ENCODE data around the gene ITGA1.
"Not testable (repeated sequence)": the region's sequence is repeated elsewhere in the genome, so short reads cannot be mapped to it uniquely, and the experiment has no call there.

ITGA1 gene

GRCh38 chr5:52818360-52818759 lies 30.6 kb downstream of the ITGA1 start:
- no peaks in the 10 kb centered on the region for H3K27me3 ChIP-seq (ENCODE audit: low read depth, low read length)
- no peaks in the 10 kb centered on the region for H3K79me2 ChIP-seq (ENCODE audit: low read length)
- H4K20me1 ChIP-seq (ENCODE audit: insufficient read depth, low read length): no peaks in the 10 kb centered on the region
- no peaks in the 10 kb centered on the region for H3K9me3 ChIP-seq (ENCODE audit: insufficient read depth, low read length)
- H3K9ac ChIP-seq (ENCODE audit: low read length): no peak overlapping the region
- H3K27ac ChIP-seq (ENCODE audit: low read length): no peak overlapping the region
- no peak overlapping the region for H3K4me3 ChIP-seq (ENCODE audit: low read length)
- H3K36me3 ChIP-seq (replicated peaks; ENCODE audit: low read depth, low read length): no peaks in the 10 kb centered on the region
- H3K4me1 ChIP-seq (ENCODE audit: low read length): no peaks in the 10 kb centered on the region
- H3K4me2 ChIP-seq (ENCODE audit: low read length): no peak overlapping the region
- no peak for TF ChIP-seq EZH2phosphoT487 (IDR thresholded peaks at IDR 0.05; ENCODE audit: low read depth)
- TF ChIP-seq CTCF (IDR thresholded peaks at IDR 0.05; ENCODE audit: low read depth, low read length): no peak
- no peak overlapping the region for H2AFZ ChIP-seq (ENCODE audit: low read depth, low read length)

GRCh38 chr5:52818807-52819206 lies 31.1 kb downstream of the ITGA1 start:
- not testable (repeated sequence) for H2AFZ ChIP-seq (ENCODE audit: low read depth, low read length); H3K4me2 ChIP-seq (ENCODE audit: low read length); H3K27ac ChIP-seq (ENCODE audit: low read length)

GRCh38 chr5:52821901-52822300 lies 34.2 kb downstream of the ITGA1 start:
- Histone ChIP-seq H3K9me3 (ENCODE audit: insufficient read depth, low read length) (no peaks in the 10 kb centered on the region), H3K4me3 (ENCODE audit: low read length) (no peak overlapping the region), H3K27me3 (ENCODE audit: low read depth, low read length) (no peaks in the 10 kb centered on the region), H3K4me1 (ENCODE audit: low read length) (peaks cover 17% of the 10 kb centered on the region), H3K79me2 (ENCODE audit: low read length) (no peaks in the 10 kb centered on the region), H3K27ac (ENCODE audit: low read length) (no peak overlapping the region), H3K36me3 (replicated peaks; ENCODE audit: low read depth, low read length) (no peaks in the 10 kb centered on the region), H3K4me2 (ENCODE audit: low read length) (no peak overlapping the region), H4K20me1 (ENCODE audit: insufficient read depth, low read length) (no peaks in the 10 kb centered on the region), H3K9ac (ENCODE audit: low read length) (no peak overlapping the region), H2AFZ (ENCODE audit: low read depth, low read length) (no peak overlapping the region)
- TF ChIP-seq EZH2phosphoT487 (IDR thresholded peaks at IDR 0.05; ENCODE audit: low read depth): no peak
- no peak for TF ChIP-seq CTCF (IDR thresholded peaks at IDR 0.05; ENCODE audit: low read depth, low read length)

More at GRCh38 chr5:52818807-52819206, 31.1 kb downstream of the ITGA1 start:
- H3K4me3 ChIP-seq (ENCODE audit: low read length); H3K27me3 ChIP-seq (ENCODE audit: low read depth, low read length); H3K4me1 ChIP-seq (ENCODE audit: low read length); H3K36me3 ChIP-seq (replicated peaks; ENCODE audit: low read depth, low read length); H3K79me2 ChIP-seq (ENCODE audit: low read length); H3K9me3 ChIP-seq (ENCODE audit: insufficient read depth, low read length); H3K9ac ChIP-seq (ENCODE audit: low read length); H4K20me1 ChIP-seq (ENCODE audit: insufficient read depth, low read length): not testable (repeated sequence)

DNA sequence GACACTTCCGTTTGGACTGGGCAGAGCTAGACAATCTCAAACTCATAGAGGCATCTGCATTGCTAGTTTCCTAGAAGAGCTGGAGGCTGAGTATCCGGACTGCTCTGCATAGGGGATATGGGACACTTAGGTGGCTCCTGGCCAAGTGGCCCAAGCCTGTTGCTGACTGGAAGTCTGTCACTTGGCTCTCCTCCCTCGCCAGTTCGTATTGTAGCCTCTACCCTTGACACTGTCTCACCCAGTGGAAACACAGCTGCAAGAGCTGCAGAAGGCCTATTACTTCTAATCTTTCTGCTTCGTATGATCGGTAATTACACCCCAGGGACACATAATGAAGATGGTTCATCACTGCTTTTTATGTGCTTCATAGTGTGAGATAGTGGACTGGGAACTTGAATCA lies 34.7 kb downstream of the ITGA1 start:
- Histone ChIP-seq H2AFZ (ENCODE audit: low read depth, low read length) (no peak overlapping the region), H3K36me3 (replicated peaks; ENCODE audit: low read depth, low read length) (no peaks in the 10 kb centered on the region), H3K9me3 (ENCODE audit: insufficient read depth, low read length) (no peaks in the 10 kb centered on the region), H4K20me1 (ENCODE audit: insufficient read depth, low read length) (no peaks in the 10 kb centered on the region), H3K4me3 (ENCODE audit: low read length) (no peak overlapping the region), H3K9ac (ENCODE audit: low read length) (no peak overlapping the region), H3K27ac (ENCODE audit: low read length) (no peak overlapping the region), H3K4me2 (ENCODE audit: low read length) (no peak overlapping the region), H3K27me3 (ENCODE audit: low read depth, low read length) (no peaks in the 10 kb centered on the region), H3K4me1 (ENCODE audit: low read length) (peaks cover 17% of the 10 kb centered on the region), H3K79me2 (ENCODE audit: low read length) (no peaks in the 10 kb centered on the region)
- no peak for TF ChIP-seq CTCF (IDR thresholded peaks at IDR 0.05; ENCODE audit: low read depth, low read length)
- TF ChIP-seq EZH2phosphoT487 (IDR thresholded peaks at IDR 0.05; ENCODE audit: low read depth): no peak

- no peak overlapping the region for H3K4me2 ChIP-seq (ENCODE audit: low read length)
- H3K4me3 ChIP-seq (ENCODE audit: low read length): no peak overlapping the region
- H3K27me3 ChIP-seq (ENCODE audit: low read depth, low read length): no peaks in the 10 kb centered on the region
- no peak overlapping the region for H3K27ac ChIP-seq (ENCODE audit: low read length)
- peaks cover 7% of the 10 kb centered on the region for H3K36me3 ChIP-seq (replicated peaks; ENCODE audit: low read depth, low read length)
- peaks cover 17% of the 10 kb centered on the region for H3K4me1 ChIP-seq (ENCODE audit: low read length)
- H2AFZ ChIP-seq (ENCODE audit: low read depth, low read length): no peak overlapping the region
- no peaks in the 10 kb centered on the region for H3K79me2 ChIP-seq (ENCODE audit: low read length)
- H3K9me3 ChIP-seq (ENCODE audit: insufficient read depth, low read length): no peaks in the 10 kb centered on the region; the same call in 1 of the 2 replicates
- no peaks in the 10 kb centered on the region for H4K20me1 ChIP-seq (ENCODE audit: insufficient read depth, low read length)
- no peak overlapping the region for H3K9ac ChIP-seq (ENCODE audit: low read length)
- TF ChIP-seq EZH2phosphoT487 (IDR thresholded peaks at IDR 0.05; ENCODE audit: low read depth) (no peak), CTCF (IDR thresholded peaks at IDR 0.05; ENCODE audit: low read depth, low read length) (no peak)
These were observed 37.1 kb downstream of the ITGA1 start for GRCh38 chr5:52824827-52825226.
